ENCODE results near the gene EIF6. TPM values are rescaled to one million over a fixed set of nuclear protein-coding genes. Genes with fewer than 3 reads are reported as not detected.
"Not testable (repeated sequence)": the region's sequence is repeated elsewhere in the genome, so short reads cannot be mapped to it uniquely, and the experiment has no call there.

The EIF6 gene
- total and polyA plus RNA-seq, 7 donors: 61.9 to 289 (median 71.3) TPM

DNA sequence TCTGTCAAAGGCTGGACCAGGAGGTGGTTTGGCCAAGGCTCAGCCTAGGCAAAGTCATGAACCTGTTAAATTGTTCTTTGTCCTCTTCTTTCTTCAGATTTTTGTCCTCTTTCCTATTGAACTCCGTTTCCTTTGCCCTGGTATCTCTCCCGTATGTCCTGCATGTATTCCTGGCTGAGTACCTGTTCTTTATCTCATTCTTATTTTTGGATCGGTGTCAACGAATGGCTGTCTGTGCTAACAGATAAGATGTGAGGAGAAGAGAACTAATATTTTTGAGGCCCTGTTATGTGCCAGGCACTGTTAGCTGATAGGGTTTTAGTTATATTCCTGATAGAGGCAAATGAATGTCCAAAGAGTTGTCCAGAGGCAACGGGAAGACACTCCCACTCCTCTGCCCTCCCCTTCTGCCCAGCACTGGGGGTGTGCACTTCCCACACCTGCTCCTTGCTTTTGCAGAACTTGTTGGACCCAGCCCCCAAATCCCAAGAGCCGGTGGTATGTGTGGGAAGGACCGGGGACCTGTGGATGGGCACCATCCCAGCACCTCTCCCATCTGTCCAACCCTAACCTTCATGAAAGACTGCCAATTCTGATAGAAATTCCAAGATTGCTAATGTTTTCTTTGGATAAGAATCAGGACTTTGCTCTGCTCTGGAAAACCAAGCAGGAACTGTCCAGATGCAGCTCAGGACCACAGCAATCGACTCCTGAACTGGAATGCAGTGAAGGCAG, 27.2 kb downstream of the EIF6 start:
- peaks cover 0 to 12% (median 3%) of the 10 kb centered on the region in 4 donors for H3K36me3 ChIP-seq
- H3K27me3 ChIP-seq: no peaks in the 10 kb centered on the region
- TF ChIP-seq POLR2AphosphoS5 (IDR thresholded peaks at IDR 0.05) (no peak), POLR2A (IDR thresholded peaks at IDR 0.05) (no peak), EP300 (IDR thresholded peaks at IDR 0.05) (no peak)
- TF ChIP-seq, protein P1, sequence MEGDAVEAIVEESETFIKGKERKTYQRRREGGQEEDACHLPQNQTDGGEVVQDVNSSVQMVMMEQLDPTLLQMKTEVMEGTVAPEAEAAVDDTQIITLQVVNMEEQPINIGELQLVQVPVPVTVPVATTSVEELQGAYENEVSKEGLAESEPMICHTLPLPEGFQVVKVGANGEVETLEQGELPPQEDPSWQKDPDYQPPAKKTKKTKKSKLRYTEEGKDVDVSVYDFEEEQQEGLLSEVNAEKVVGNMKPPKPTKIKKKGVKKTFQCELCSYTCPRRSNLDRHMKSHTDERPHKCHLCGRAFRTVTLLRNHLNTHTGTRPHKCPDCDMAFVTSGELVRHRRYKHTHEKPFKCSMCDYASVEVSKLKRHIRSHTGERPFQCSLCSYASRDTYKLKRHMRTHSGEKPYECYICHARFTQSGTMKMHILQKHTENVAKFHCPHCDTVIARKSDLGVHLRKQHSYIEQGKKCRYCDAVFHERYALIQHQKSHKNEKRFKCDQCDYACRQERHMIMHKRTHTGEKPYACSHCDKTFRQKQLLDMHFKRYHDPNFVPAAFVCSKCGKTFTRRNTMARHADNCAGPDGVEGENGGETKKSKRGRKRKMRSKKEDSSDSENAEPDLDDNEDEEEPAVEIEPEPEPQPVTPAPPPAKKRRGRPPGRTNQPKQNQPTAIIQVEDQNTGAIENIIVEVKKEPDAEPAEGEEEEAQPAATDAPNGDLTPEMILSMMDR (IDR thresholded peaks at IDR 0.05): no peak
- H3K4me3 ChIP-seq: no peak overlapping the region
- WGBS, 2 donors: 69 to 90% methylated on average over 8 of the region's 8 CpGs
- no peaks in the 10 kb centered on the region for H3K9me3 ChIP-seq
- DNase-seq: no peak
- peaks cover 0 to 28% (median 16%) of the 10 kb centered on the region in 4 donors for H3K4me1 ChIP-seq
- intact Hi-C loops (cut with DNase I): no loop called here
- no peak overlapping the region for H3K27ac ChIP-seq

DNA sequence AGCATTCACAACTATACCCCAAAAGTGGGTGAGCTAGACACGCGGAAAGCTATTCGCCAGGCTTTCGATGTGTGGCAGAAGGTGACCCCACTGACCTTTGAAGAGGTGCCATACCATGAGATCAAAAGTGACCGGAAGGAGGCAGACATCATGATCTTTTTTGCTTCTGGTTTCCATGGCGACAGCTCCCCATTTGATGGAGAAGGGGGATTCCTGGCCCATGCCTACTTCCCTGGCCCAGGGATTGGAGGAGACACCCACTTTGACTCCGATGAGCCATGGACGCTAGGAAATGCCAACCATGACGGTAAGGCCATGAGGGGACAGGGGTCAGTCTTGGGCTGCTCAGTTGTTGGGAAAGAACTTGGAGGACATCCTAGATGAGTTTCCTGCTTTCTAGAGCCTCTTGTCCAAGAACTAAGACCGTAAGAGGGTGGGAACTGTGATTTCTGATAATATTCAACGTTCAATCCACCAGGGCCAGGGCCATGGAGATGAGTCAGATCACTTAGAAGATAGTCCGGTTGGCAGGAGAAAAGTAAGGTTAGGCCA, 30.0 kb downstream of the EIF6 start:
- no peak for DNase-seq
- TF ChIP-seq EP300 (IDR thresholded peaks at IDR 0.05) (no peak), POLR2A (IDR thresholded peaks at IDR 0.05) (no peak), POLR2AphosphoS5 (IDR thresholded peaks at IDR 0.05) (no peak)
- TF ChIP-seq, protein P1 (IDR thresholded peaks at IDR 0.05): no peak
- H3K9me3 ChIP-seq: no peaks in the 10 kb centered on the region
- H3K27me3 ChIP-seq: no peaks in the 10 kb centered on the region
- WGBS, 2 donors: 96 to 97% methylated on average over 12 of the region's 12 CpGs
- peaks cover 0 to 8% (median 0%) of the 10 kb centered on the region in 4 donors for H3K4me1 ChIP-seq
- no peak overlapping the region for H3K27ac ChIP-seq
- intact Hi-C loops (cut with DNase I): no loop called here
- no peak overlapping the region for H3K4me3 ChIP-seq
- H3K36me3 ChIP-seq: peaks cover 0 to 18% (median 3%) of the 10 kb centered on the region in 4 donors

DNA sequence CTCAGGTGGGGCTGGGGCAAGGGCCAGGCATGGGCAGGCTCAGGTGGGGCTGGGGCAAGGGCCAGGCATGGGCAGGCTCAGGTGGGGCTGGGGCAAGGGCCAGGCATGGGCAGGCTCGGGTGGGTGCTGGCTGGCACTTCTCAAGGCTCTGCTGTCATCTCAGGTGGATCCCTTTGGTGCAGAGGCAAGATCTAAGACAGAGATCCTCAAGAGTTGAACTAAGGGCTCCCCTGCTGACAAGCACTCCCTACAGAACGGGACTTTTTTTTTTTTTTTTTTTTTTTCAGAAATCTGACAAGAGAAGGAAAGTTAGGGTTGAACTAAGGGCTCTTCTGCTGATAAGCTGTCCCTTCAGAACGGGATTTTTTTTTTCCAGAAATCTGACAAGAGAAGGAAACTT, 31.6 kb downstream of the EIF6 start:
- Histone ChIP-seq H3K36me3 (peaks cover 0 to 18% (median 3%) of the 10 kb centered on the region in 4 donors), H3K4me3 (no peak overlapping the region), H3K9me3 (no peaks in the 10 kb centered on the region), H3K27ac (no peak overlapping the region), H3K27me3 (no peaks in the 10 kb centered on the region), H3K4me1 (peaks cover 0 to 6% (median 0%) of the 10 kb centered on the region in 4 donors)
- TF ChIP-seq POLR2AphosphoS5 (IDR thresholded peaks at IDR 0.05): no peak
- TF ChIP-seq, protein P1 (IDR thresholded peaks at IDR 0.05): no peak
- TF ChIP-seq POLR2A (IDR thresholded peaks at IDR 0.05): no peak
- TF ChIP-seq EP300 (IDR thresholded peaks at IDR 0.05): no peak
- DNase-seq: no peak
- intact Hi-C loops (cut with DNase I): no loop called here
- WGBS, 2 donors: 61 to 80% methylated on average over 3 of the region's 3 CpGs

DNA sequence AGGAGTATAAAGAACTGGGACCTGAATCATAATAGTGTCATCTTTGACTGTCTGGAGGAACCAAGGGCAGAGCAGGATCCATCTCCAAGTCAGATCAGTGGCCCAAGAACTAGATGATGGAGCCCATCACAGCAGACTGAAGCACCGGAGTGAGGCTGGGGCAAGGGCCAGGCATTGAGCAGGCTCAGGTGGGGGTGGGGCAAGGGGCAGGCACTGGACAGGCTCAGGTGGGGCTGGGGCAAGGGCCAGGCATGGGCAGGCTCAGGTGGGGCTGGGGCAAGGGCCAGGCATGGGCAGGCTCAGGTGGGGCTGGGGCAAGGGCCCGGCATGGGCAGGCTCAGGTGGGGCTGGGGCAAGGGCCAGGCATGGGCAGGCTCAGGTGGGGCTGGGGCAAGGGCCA, 32.0 kb downstream of the EIF6 start:
- H3K9me3 ChIP-seq; intact Hi-C loops (cut with DNase I); H3K27me3 ChIP-seq; H3K27ac ChIP-seq; H3K4me1 ChIP-seq; H3K4me3 ChIP-seq; DNase-seq: not testable (repeated sequence)
- 67 to 91% methylated on average over 2 of the region's 2 CpGs for WGBS, 2 donors
- H3K36me3 ChIP-seq: peaks cover 0 to 18% (median 3%) of the 10 kb centered on the region in 4 donors

DNA sequence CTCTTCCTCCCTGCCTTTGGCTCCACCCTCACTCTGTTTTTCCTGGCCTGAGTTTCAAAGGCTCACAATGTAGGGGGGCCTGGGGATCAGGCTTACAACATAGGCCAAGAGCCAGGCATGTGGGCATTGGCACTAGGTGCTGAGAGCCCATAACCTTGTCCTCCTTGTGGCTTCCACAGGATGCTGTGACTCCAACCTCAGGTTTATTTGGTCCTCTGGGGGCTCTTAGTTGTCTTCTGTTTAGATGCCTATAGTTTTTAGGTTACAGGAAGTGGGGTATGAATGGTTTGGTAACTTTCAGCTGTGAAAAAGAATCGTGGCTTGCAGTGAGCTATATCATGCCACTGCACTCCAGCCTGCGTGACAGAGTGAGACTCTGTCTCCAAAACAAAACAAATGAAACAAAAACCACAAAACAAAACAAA, 32.5 kb downstream of the EIF6 start:
- no peaks in the 10 kb centered on the region for H3K4me1 ChIP-seq
- H3K9me3 ChIP-seq: no peaks in the 10 kb centered on the region
- peaks cover 0 to 18% (median 3%) of the 10 kb centered on the region in 4 donors for H3K36me3 ChIP-seq
- 41 to 49% methylated on average over 2 of the region's 2 CpGs for WGBS, 2 donors
- intact Hi-C loops (cut with DNase I): no loop called here
- no peaks in the 10 kb centered on the region for H3K27me3 ChIP-seq
- H3K27ac ChIP-seq: no peak overlapping the region
- no peak for DNase-seq
- H3K4me3 ChIP-seq: no peak overlapping the region
- TF ChIP-seq POLR2AphosphoS5 (IDR thresholded peaks at IDR 0.05): no peak
- TF ChIP-seq, protein P1 (IDR thresholded peaks at IDR 0.05): no peak
- TF ChIP-seq POLR2A (IDR thresholded peaks at IDR 0.05): no peak
- no peak for TF ChIP-seq EP300 (IDR thresholded peaks at IDR 0.05)

Data from sigmoid colon (tissue), 7 donors.